DMS53 treated with DMSO at 0.1 percent for 48 hours (cell line): ENCODE data around the gene NLRC4.
"Not testable (repeated sequence)": the region's sequence is repeated elsewhere in the genome, so short reads cannot be mapped to it uniquely, and the experiment has no call there.

ENCODE experiments used
- DNase-seq: peaks from one replicate; lab custom pipeline; 2025; ENCODE audit not compliant: unreplicated experiment; lab: John Stamatoyannopoulos, UW

The NLRC4 gene

DNA sequence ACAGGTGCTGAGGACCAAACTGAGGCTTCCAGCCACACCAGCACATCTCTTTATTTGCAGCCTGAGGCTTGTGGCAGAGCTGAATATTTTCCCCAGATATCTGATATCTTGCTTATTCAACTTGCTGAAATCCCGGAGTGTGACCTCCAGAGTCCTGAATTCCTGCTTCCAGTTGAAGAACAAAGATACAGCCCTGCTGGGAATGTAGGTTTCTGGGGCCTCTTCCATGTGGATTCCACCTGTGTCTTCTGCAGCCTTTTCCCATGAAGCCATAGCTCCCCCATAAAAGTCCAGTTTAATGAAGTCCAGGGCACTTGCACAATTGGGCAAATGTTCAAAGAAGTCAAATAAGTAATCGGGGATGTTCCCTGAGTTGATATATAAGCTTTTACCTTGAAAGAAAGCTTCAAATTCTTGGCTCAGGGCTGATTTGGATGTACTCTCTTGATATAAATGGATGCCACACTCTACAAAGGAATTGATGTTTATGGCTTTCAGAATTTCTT, 14.9 kb downstream of the NLRC4 start:
- no peak for DNase-seq

GRCh38 chr2:32248299-32248698, 16.4 kb downstream of the NLRC4 start:
- DNase-seq: no peak

GRCh38 chr2:32246911-32247310, 17.8 kb downstream of the NLRC4 start:
- no peak for DNase-seq

DNA sequence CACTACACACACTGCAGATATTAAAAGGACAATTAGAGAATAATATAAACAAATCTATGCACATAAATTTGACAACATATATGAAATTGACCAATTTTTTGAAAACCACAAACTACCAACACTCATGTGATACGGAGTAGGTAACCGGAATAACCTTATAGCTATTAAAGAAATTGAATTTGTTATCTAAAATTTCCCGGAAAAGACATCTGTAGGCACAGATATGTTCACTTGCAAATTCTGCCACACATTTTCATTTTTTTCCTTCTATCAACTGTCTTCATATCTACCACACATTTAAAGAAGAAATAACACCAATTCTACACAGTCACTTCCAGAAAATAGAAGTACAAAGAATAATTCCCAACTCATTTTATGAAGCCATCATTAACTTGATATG, 22.4 kb downstream of the NLRC4 start:
- DNase-seq: no peak

DNA sequence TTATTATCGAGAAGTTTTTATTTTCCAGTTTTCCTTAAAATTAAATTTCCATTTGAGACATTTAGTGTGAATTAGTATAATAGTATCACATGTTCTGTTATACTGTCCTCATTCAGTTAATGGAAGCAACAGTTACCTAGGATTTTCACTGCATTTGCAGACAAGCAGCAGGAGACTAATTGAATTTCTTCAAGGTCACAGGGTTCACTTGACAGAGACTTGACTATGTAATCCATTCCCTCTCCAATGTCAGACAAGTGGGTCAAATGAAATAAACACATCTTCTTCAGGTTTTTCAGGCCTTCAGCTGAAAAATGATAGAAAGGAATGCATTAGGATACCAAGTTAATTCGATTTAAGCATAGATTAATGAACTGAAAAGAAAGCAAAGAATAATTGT, 26.7 kb downstream of the NLRC4 start:
- DNase-seq: no peak

DNA sequence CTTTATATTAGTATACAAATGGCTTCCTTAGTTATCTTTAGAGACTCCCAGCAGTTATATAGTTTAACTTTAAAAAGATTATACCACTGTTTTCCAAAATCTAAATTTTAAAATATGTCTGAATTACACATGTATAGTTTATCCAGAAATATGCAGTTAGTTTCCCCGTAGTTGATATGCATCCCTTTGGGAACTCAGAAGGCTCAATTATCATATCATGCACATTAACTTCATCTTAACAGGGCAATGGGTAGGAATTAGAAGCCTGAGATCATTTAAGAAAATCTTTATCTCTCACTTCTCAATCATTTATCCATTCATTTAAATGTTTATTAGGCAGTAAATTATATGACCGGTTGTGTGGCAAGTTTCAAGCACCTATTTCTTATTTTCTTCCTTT, 27.2 kb downstream of the NLRC4 start:
- no peak for DNase-seq

GRCh38 chr2:32235315-32235714, 29.4 kb downstream of the NLRC4 start:
- DNase-seq: no peak

DNA sequence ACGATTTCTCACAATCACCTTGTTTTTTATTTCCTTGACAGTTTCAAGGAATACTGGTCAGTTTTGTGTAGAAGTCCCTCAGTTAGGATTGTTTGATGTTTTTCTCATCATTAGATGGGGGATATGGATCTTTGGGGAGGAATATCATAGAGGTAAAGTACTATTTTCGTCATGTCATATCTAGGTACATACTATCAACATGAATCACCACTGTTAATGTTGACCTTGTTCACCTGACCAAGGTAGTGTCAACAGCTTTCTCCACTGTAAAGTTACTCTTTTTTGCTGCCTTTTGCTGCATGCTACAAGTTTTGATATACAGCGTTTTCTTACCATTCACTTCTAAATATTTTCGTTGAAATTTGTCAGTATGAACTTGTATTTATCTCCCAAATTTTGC, 32.7 kb downstream of the NLRC4 start:
- DNase-seq: peak; percentile 14

DNA sequence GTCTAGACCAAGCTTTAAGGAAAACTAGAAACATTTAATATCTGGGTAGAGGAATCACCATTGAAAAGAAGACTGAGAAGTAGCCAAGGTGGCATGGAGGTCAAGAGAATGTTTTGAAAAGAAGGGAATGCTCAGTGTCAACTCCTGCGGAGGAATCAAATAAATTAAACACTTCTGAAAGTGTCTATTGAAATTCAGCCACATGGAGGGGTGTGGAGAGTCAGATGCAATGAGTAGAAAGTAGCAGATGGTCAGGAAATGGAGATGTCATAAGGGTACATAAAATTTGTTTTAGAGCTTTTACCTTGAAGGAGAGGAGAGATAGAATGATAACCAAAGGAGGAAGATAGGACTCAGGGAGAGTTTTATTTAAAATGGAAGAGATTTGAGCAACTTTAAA, 35.1 kb downstream of the NLRC4 start:
- no peak for DNase-seq

DNA sequence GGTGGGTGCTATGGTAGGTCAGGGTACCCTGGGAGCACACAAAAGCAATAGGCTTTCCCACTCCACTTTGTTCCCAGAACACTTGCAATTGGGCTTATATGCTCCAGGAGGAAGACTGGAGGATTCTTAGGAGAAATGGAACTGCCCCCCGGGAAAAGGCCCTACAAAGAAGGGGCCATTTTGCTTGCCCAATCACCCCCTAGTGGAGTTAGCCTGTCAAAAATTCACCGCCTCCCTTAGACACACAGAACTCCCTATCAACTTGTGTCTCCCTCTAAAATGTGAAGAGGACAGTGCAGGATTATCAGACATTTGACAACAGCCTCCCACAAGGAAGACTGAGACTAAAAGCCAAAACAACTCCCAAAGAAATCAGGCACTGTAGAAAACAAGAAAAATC, 36.5 kb downstream of the NLRC4 start:
- DNase-seq: no peak

GRCh38 chr2:32227492-32227891, 37.2 kb downstream of the NLRC4 start:
- DNase-seq: no peak

DNA sequence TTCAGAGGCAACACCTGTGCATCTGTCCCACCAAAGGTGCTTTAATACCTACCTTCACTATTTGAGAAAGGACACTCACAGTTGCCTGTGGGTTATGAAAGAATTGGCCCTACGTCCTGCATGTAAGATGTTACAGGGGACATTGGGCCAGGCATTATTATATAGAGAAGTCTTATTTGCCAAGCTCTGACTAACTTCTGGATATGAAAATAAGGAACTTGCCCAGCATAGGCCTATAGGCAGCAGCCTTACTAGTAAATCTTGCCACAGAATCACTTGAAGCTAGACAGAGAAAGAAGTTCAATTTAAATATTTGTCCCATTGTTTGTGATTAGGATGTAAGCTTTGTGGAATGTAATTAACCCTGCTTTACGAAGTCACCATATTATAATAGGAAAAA, 41.7 kb downstream of the NLRC4 start:
- no peak for DNase-seq

- no peak for DNase-seq
Observed at GRCh38 chr2:32220445-32220844, 44.2 kb downstream of the NLRC4 start.

DNA sequence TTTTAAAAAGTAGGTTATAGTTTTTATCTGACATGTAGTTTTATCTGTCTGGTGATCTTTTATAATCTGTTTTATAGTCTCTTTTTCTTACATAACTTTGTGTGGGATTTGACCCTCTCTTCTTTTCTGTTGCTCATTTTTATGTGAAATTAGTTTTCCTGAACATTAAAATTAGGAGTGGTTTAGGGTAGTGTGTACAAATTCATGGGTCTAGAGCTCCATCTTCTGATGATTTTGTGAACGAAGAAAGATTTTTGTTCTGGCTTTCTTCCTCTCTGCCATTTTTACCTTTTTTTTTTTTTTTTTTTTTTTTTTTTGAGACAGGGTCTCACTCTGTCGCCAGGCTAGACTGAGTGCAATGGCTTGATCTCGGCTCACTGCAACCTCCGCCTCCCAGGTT, 52.4 kb downstream of the NLRC4 start:
- DNase-seq: no peak

DNA sequence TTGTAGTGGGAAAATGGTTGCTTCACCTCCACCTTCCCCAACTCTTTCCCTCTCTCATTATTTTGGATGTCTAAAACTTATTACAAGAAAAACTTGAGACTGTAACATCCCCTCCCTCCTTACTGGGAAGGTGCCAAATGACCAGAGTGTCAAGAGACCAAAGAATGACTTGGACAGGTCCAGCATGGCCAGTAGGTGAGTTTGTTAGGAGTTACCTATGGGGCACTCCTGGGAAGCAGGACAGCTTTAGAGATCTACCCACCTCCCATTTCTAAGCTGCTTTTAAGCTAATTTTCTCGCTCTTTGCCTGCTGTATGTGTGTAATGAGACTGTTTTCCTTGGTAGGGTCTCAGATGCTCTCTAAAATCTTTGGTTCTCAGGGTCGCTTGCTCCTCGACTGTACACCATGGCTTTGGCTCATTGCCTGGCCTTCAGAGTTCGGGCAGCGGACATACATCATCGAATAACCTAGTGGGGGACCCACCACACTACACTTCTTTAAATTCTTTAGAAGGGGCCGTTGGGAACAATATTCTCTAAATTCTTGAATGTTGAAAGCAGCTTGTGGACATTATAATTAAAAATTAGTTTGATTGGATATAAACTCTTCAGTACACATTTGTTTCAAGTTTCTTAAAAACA, 53.8 kb downstream of the NLRC4 start:
- DNase-seq: no peak

DNA sequence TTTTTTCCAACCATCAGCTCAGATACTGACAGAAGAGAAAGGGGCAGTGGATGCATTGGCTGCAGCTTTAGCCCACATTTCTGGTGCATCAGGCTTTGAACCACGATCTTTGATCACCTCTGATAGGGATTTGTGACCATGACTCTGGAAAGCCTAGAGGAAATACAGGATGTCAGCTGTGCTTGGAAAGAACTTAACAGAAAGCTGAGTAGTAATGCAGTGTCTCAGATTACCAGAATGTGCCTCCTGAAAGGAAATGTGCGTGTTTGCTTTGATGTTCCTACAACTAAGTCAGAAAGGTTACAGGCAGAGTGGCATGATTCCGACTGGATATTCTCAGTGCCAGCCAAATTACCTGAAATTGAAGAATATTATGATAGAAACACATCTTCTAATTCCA, 61.3 kb downstream of the NLRC4 start:
- not testable (repeated sequence) for DNase-seq

- DNase-seq: no peak
Observed at GRCh38 chr2:32200814-32201213, 63.9 kb downstream of the NLRC4 start.

- no peak for DNase-seq
Observed at GRCh38 chr2:32192418-32192817, 72.3 kb downstream of the NLRC4 start.

- no peak for DNase-seq
Observed at GRCh38 chr2:32189011-32189410, 75.7 kb downstream of the NLRC4 start.

DNA sequence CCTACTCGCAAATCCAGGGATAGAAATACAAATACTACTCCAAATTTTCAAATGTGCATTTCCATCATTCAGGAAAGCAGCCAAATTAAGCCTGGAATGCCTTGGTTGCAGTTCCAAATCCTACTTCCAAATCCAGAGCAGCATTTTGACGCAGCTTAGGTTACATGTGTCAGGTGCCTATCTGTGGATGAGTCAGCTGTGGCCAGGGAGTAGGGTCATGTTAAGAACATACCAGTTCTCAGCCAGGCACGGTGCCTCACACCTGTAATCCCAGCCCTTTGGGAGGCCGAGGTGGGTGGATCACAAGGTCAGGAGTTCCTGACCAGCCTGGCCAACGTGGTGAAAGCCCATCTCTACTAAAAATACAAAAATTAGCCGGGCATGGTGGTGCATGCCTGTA, 82.0 kb downstream of the NLRC4 start:
- no peak for DNase-seq
